ENCODE data around the gene SART3.
"Not testable (repeated sequence)": the region's sequence is repeated elsewhere in the genome, so short reads cannot be mapped to it uniquely, and the experiment has no call there.

The SART3 gene

DNA sequence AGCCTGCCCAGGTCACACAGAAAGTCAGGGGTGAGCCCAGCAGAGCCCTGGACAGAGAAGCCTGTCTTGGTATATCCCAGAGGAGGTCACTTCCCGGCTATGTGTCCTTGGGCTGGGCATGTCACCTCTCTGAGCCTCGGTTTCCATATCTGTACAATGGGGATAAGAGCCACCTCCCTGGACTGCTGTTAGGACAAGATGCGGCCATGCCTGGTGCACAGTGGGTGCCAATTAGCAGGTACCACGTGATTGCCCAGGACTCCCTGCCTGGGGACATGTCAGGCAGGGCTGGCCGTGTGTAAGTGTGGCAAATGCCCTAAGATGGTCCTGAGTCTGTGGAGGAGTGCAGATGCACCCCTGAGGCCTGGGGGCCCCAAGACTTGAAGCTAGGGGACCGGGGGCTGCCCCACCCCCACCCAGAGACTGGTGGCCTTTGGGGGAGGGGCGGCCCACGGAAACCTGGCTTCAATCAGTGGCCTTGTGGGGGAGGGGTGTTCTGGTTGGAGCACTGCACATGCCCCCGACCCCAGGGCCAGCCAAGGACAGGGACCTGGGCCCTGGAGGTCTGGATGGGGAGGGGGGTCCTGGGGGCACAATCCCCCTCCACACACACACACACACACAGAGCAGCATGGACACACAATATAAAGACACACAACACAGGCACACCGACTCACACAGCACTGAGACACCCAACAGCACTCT is 36.0 kb upstream of the SART3 start:
- no peak for DNase-seq

- no peak for DNase-seq
Measured at GRCh38 chr12:108595711-108596647, 35.0 kb upstream of the SART3 start.

GRCh38 chr12:108594960-108595710 is 34.2 kb upstream of the SART3 start:
- no peak for DNase-seq

GRCh38 chr12:108594323-108594903 is 33.4 kb upstream of the SART3 start:
- no peak for DNase-seq

GRCh38 chr12:108592033-108592909 is 31.3 kb upstream of the SART3 start:
- DNase-seq, result no peak

- no peak for DNase-seq
Measured at GRCh38 chr12:108591267-108591980, 30.5 kb upstream of the SART3 start.

- not testable (repeated sequence) for DNase-seq
Measured at GRCh38 chr12:108590463-108590862, 29.5 kb upstream of the SART3 start.

DNA sequence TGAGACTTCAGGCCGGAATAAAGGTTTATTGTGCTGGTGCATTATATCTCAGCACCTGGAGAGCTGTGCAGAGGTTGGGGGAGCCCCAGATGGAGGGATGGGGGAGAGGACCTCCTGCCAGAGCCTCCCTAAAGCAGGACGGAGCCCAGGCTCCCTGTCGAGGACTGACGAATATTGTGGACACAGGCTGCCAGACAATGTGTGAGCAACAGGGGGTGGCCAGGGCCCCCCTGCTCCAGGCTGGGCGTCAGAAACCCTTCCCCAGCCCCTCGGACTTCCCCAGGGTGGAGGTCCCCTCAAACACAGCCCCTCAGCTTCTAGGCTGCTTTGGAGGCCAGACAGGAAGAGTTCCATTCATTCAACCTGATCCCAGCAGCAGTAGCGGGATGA is 28.9 kb upstream of the SART3 start:
- DNase-seq, result no peak

- DNase-seq, result no peak
Measured at GRCh38 chr12:108589028-108589839, 28.3 kb upstream of the SART3 start.

GRCh38 chr12:108587826-108588225 is 26.9 kb upstream of the SART3 start:
- no peak for DNase-seq

DNA sequence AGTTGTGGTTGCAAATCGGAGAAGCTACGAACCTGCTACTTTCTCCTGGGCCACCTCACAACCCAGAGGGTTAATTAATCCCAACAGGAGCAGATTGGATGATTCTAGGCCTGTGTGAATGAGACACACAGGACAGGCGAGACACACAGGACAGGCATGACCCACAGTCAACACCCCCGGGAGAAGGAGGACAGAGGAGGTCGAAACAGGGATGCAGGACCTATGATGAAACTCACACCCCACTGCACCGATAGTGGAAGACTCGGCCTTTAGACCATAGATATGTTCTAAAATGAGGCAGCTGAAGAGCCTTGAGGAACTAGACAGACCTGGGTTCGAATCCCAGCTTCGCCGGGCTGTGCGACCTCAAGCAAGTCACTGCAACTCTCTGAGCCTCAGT is 25.3 kb upstream of the SART3 start:
- no peak for DNase-seq

- DNase-seq, result no peak
Measured at GRCh38 chr12:108585864-108586263, 24.9 kb upstream of the SART3 start.

- DNase-seq, result no peak
Measured at GRCh38 chr12:108584456-108585065, 23.6 kb upstream of the SART3 start.

DNA sequence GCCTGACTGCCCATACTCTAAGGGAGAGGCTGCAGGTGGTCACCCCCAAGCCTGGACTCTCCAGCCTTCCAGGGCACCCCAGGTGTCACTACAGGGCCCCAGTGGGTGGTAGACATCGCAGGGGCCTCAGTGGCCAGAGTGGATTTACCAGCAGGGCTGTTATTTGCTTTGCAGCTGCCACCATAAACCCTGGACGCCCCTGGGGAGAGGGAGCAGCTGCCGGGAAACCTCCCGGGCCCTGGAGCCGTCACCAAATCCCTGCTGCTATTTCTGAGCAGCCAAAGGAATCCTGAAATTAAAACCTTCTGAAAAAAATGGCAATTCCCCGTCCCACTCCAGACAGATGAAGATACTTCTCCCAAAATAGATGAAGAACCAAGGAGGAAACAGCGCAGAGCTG is 23.0 kb upstream of the SART3 start:
- DNase-seq, result no peak

GRCh38 chr12:108582978-108583770 is 22.2 kb upstream of the SART3 start:
- DNase-seq, result no peak

DNA sequence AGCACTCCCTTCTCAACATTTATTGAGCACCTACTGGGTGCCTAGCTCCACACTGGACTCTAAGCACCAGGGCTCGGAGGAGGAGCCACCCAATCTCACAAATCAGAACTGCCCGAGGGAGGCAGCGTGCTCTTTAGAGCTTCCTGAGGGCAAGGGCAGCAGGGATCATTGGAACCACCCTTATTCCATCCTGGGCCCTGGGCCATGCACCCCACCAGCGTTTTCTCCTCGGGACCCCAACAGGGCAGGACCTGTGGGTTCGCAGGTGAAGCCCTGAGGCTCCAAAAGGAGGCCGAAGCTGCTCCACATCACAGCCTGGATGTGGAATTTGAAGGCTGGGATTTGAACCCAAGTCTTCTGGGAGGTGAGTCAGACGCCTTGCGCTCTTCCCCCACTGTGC is 21.5 kb upstream of the SART3 start:
- DNase-seq, result no peak

DNA sequence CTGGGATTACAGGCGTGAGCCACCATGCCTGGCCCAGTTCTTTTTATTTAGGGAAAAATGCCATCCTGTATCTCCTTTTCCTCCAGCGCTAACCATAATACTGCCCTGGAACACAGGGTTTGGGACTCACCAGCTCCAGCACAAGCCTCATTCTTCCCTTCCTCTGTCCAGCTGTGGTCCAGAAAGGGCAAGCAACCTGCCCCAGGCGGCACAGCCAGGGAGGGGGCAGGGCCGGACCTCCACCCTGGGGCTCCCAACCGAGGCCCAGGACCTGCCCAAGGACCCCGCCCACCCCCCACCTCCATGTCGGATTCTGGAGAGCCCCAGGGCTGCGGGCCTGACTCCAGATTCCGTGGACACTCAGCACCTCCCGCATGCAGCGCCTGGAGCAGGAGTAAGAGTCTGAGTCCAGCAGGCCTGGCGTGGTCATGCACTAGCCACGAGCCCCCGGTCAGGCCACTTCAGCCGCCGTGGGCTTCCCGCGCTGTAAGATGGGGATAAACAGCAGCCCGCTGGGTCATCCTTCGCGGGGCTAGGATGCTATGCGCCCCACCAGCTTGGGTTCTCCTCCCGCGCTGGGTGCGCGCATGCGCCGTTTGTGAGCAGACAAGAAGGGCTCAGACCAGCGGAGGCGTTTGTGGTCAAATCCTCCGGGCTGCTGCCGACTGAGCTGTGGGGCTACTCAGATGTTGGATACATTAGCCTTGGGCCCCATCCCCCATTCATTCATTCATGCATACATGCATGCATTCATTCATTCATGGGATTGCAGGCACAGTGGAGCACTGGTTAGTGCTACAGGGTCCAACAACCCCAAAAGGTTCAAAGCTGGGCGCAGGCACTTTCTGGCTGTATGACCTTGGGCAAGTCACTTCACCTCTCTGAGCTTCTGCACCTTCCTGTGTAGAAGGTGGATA is 20.6 kb upstream of the SART3 start:
- no peak for DNase-seq

- no peak for DNase-seq
Measured at GRCh38 chr12:108580531-108580930, 19.6 kb upstream of the SART3 start.
